ENCODE measurements around the gene PTPRCAP. TPM values are rescaled to one million over a fixed set of nuclear protein-coding genes. Genes with fewer than 3 reads are reported as not detected.

Gene PTPRCAP
- total and polyA plus RNA-seq, 9 of the 15 experiments (the other 6 are each of a cell fraction or from before 2014, with no cell fraction given): 0.22 to 2.0 (median 1.1) TPM; not detected in 4

GRCh38 chr11:67484847-67485311 lies 47.4 kb upstream of the PTPRCAP start:
- intact Hi-C loops (cut with micrococcal nuclease): loop anchor here (5.0 kb wide), 1 partner anchor 83 kb away; the partner anchor contains the start of genes PPP1CA and TBC1D10C
- in situ Hi-C loops (cut with MboI): no loop called here
- FAIRE-seq (no peak), ATAC-seq (no peak), DNase-seq (ENCODE audit: extremely low read depth in 1 of 4, low spot score in 3 of 4) (no peak)
- H3K36me3 ChIP-seq (ENCODE audit: control insufficient read depth, insufficient read depth, low read length): peaks cover 25% of the 10 kb centered on the region; the same call in 1 of the 3 replicates
- no peak overlapping the region for H2AFZ ChIP-seq (ENCODE audit: low read depth, low read length)
- H3K9ac ChIP-seq (ENCODE audit: insufficient read depth in 1 of 2, low read depth in 2 of 2, low read length in 2 of 2): peak overlapping the region in 1 of 2 experiments; percentile 81; a peak in 2 of 4 replicates
- no peak overlapping the region for H3K4me3 ChIP-seq
- no peaks in the 10 kb centered on the region for H3K27me3 ChIP-seq (ENCODE audit: control insufficient read depth in 2 of 2, insufficient read depth in 2 of 2, low read length in 2 of 2)
- H3K27ac ChIP-seq (ENCODE audit: extremely low read depth, low read depth, low read length): no peak overlapping the region
- no peaks in the 10 kb centered on the region for H4K20me1 ChIP-seq (replicated peaks; ENCODE audit: control insufficient read depth, insufficient read depth, low read length)
- ChIA-PET POLR2A (no interaction called here), CTCF (ENCODE audit: low intra/inter-chr PET ratio) (no interaction called here)
- no TSS peak for BruUV-seq (replicated peaks)
- H3K4me2 ChIP-seq (ENCODE audit: insufficient read depth, low read length): peak overlapping the region; percentile 78
- H3K4me1 ChIP-seq (replicated peaks in 1 of 2; ENCODE audit: control insufficient read depth in 2 of 2, insufficient read depth in 2 of 2, low read length in 2 of 2): peaks cover 28 to 64% of the 10 kb centered on the region in 2 experiments
- H3K9me1 ChIP-seq (ENCODE audit: control insufficient read depth, insufficient read depth, low read length): no peaks in the 10 kb centered on the region
- WGBS (ENCODE audit: insufficient coverage, low coverage, missing lambda C conversion rate): 49% methylated on average over 11 of the region's 11 CpGs
- H3K79me2 ChIP-seq (ENCODE audit: control insufficient read depth, insufficient read depth, low read length): peaks cover 34% of the 10 kb centered on the region
- no peaks in the 10 kb centered on the region for H3K9me3 ChIP-seq (replicated peaks; ENCODE audit: control insufficient read depth, insufficient read depth, low read depth, low read length)
- 0 out of 2 replicates have a peak, but pooled peaks have one; percentile 36 for TF ChIP-seq MAX (CRISPR knock-in tag; IDR thresholded peaks at IDR 0.05)
- TF ChIP-seq ZC3H11A (IDR thresholded peaks at IDR 0.05; ENCODE audit: low read depth, low read length): no peak
- TF ChIP-seq ZHX1 (conservative IDR thresholded peaks at IDR 0.05; ENCODE audit: low read length): no peak
